Gastrocnemius medialis (tissue), 4 donors: ENCODE results near the gene CGNL1.

Experiments
- CTCF ChIP-seq, 5 experiments: fragments of 450-650 bp in 3 of 5; fragments of 200-600 bp in 2 of 5; sonication (generic) in 2 of 5; IDR thresholded peaks in 4 of 5; conservative IDR thresholded peaks in 1 of 5; 1 replicate in 4 of 5; 2 replicates in 1 of 5; pipeline ENCODE4 v1.5.1; 2016 to 2019; ENCODE audit warnings: antibody characterized with exemption in 5 of 5, mild to moderate bottlenecking in 3 of 5, moderate library complexity in 3 of 5
- POLR2A ChIP-seq, 2 donors: fragments of 450-650 bp; IDR thresholded peaks; one replicate each; pipeline ENCODE4 v1.6.1; 2017; ENCODE audit warnings: antibody characterized with exemption in 2 of 2, mild to moderate bottlenecking in 2 of 2, moderate library complexity in 2 of 2

- TF ChIP-seq CTCF (IDR thresholded peaks at IDR 0.05 in 4 of 5, conservative IDR thresholded peaks at IDR 0.05 in 1 of 5), result no peak
- TF ChIP-seq POLR2A (IDR thresholded peaks at IDR 0.05), result no peak
Observed at GRCh38 chr15:57438166-57438565, 61.9 kb downstream of the CGNL1 start.
